GM21360 (cell line): Measurements from ENCODE around the gene RSAD1.
A peak's percentile ranks its signal among the peaks of the same experiment; 100 is the strongest.

Experiments
- ATAC-seq: cut with Tn5 transposase; IDR thresholded peaks from one replicate; pipeline ENCODE4 v1.9.1; 2021; ENCODE audit warnings: mild to moderate bottlenecking, moderate library complexity; ENCODE audit not compliant: unreplicated experiment

The RSAD1 gene

DNA sequence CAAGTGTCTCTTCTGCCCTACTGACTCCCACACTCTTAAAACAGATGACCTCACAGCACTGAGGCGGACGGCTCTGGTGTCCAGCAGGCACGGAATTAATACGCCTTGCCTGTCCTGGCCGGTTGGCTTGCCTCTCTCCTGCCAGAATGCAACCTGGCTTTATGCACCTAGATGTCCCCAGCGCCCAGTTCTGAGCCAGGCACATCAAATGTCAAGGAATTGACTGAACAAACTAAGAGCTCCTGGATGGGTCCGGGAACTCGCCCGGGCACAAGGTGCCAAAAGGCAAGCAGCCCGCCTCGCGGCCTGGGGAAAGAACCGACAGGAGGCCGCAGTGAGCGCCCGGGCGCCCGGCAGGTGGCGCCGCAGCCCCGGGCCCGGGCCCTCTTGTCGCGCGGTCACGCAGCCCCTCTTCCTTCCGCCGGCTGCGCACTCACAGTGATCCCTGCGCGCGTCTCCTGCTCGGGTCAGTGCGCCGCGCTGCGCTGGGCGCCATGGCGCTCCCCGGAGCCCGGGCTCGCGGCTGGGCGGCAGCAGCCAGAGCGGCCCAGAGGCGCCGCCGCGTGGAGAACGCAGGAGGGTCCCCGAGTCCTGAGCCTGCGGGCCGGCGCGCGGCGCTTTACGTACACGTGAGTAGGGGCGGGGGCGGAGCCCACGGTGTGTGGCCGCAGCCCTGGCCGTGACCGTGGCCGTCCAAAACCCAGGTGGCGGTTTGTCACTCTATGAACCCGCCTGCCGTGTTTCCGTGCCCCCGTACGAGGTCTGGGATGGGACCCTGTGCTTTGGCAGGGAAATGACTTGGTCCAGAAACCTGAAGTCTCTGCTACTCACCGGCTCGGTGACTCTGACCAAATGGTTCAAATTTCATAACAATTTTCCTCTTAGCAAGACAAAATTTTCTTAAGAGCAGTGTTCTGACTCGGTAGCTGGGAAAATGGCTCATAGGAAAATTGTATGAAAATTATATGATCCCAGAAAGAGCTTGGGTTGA lies at the start of gene RSAD1:
Gene RSAD1 (plus strand): TSS at position 470 of the 991 bp plus-strand sequence. CDS start 25 bp downstream, at position 495.
- peak; percentile 74 for ATAC-seq

DNA sequence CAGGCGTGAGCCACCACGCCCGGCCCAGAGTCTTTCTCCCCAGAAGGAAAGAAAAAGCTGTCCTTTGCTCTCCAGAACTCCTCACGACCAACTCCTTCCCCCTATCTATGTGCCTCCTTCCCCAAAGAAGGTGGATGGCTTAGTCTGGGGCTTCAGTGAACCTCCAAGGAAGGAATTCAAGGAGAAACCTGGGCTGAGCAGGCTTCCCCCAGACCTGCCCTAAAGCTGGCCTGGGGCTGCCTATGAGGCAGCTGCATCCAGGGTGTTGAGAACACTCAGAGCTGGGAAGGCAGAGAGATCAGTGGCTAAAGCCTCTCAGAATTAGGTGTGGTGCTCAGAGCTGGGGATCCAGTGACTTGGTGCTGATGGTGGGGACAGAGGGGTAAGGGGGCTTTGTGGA lies 48.9 kb upstream of the RSAD1 start:
- ATAC-seq = no peak

DNA sequence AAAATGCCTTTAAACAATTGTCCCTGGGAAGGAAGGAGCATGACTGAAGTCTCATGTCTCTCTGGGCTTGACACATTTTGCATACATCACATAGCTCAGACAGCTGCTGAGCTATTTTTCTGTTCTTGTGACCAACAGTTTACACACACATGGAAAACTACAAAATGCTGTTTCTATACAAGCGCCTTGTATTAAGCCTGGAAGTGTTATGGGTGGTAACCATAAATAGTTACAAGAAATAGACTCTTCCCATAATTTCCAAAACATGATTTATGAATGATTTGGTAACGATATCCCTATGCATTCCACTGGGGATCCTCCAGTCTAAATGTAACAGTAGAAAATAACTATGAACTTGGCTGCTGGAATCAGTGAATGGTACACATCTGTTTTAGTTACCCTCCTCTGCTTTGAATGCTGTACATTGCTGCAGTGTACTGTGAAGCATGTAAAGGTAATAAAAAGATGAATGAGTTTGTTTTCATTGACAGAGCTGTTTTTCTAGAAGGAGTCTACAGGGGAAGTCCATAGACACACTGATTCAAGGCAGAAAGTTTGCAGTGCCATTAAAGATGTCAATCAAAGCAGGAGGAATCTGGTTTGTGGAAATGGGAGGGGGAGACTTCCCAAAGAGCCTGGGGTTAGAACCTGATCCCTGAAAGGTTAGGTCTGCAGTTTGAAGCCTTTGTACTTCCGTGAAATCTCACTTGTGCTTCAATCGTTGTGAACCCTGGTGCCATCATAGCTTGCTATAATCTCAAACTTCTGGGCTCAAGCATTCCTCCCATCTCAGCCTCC lies 47.6 kb upstream of the RSAD1 start:
- no peak for ATAC-seq

DNA sequence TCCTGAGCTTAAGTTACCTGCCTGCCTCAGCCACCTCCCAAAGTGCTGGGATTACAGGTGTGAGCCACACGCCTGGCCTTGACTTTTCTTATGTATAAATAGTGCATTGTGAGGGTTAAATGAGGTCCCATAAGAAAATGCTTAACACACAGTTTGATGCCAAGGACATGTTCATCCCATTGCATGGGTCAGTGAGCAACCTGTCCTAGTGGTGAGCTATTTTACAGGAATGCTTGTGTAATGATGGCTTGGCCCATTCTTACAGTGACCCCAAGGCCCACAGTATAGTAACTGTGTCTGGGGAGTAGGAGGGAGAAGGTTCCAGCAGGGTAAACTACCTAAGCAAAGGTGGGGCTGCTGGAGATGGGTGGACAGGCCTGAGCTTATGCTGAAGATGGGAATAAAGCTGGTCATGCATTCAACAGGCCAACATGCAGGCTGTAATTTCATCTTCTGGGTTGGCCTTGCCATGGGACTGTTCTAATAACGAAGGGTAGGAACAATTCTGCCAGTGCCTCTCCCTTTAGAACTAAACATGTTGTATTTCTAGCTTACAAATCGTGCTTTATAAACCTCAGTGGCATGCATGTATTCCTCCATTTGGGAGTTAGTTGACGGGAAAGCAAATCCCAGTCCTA lies 46.4 kb upstream of the RSAD1 start:
- ATAC-seq = no peak

DNA sequence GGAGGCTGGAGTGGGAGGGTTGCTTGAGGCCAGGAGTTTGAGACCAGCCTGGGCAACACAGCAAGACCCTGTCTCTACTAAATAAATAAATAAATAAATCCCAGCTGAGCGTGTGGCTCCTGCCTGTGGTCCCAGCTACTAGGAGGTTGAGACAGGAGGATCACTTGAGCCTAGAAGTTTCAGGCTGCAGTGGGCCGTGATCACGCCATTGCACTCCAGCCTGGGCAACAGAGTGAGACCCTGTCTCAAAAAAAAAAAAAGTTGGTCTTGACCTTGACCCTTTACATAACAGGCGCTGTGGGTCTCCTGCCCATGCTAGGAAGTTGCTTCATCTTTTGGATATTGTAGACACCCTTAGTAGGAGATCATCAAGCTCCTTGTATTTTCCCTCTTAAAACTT lies 41.3 kb upstream of the RSAD1 start:
- no peak for ATAC-seq

DNA sequence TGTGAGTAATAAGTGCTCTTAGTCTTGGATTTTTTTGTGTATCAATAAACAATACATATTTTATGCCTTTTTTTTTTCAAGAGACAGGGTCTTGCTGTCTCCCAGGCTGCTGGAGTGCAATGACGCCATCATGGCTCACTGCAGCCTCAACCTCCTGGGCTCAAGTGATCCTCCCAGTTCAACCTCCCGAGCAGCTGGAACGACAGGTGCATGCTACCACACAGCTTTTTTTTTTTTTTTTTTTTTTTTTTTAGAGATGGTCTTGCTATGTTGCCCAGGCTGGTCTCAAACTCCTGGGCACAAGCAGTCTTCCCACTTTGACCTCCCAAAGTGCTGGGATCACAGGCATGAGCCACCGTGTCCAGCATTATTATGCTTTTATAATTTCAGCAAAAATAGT lies 39.7 kb upstream of the RSAD1 start:
- no peak for ATAC-seq

DNA sequence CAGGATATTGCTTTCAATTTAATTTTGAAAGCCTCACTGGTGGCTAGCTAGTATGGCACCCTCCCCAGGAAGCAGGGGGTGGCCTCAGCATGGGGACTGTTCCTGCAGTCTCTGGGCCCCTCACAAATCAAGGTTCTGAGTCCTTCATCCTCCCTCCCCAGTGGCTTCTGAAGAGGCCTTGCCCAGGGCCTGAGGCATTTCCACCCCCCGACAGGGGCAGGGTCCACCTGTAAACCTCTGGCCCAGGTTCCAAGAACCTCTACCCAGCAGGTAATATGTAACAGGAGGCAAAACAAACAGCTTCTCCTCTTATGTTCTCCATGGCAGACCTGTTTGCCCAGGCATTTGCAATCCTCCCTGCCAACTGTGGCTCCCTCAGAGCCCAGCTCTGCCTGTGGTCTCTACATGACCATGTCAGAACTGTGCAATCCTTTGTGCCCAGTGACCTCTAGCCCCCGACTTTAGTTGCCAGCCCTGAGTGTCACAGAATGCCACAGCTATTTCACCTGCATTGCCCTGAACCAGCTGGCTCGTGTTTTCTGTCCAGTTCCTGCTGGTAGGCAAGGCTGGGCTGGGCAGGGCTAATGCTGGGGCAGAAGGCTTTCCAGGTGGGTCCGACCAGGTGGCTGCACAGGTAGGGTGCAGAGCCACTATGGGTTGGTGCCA lies 38.4 kb upstream of the RSAD1 start:
- ATAC-seq = no peak

DNA sequence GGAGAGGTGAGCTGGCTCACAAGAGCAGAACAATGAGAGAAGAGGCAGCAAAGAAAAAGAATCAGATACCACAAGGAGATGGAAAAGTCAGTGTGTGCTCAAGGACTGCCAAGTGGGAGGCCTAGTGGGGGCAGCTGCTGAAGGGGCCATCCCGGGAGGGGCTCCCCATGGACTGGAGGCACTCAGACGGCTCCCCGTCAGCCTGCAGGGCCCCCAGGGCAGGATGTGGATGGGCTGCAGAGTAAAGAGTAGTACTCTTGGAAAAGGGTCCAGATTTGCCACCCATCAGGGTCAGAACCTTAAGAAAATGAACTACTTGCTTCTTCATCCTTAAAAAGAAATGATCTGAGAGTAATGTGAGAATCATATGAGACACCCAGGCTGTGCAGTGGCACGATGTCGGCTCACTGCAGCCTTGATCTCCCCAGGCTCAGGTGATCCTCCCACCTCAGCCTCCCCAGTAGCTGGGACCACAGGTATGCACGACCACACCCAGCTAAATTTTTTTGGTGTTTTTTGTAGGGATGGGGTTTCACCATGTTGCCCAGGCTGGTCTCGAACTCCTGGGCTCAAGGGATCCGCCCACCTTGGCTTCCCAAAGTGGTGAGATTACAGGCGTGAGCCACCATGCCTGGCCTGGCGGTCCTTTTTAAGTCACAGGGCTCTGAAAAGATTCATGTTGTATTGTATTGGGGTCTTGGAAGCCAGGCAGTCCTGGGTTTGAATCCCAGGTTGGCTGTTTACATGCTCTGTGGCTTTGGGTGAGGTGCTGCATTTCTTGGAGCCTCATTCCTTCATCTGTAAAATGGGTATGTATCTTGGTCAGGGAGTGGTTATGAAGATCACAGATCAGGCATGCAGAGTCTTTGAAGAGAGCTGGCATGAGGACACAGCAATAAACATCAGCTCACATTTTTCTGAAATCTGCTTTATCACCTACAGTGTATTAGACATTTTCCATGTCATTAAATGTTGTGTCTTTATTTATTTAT lies 37.5 kb upstream of the RSAD1 start:
- ATAC-seq = no peak

DNA sequence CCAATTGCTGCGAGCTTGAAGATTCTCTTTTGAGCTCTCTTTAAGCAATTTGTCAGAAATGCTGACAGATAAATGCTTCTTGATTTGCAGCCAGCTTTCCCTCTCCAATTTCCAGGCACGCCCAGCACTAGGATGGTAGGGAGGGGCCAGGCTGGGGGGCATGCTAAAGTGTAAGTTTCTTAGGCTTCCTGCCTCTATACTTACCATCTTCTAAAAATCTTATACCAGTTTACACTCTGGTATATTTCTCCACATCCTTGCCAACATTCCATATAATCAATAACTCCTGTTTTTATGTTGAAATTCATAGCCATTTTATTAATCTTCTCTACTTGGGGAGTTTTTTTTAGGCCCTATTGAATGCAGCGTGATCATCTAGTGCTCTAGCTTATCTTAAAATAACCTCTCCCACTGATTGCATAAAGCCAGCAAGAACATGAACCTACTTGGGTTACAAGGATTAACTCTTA lies 35.1 kb upstream of the RSAD1 start:
- no peak for ATAC-seq

DNA sequence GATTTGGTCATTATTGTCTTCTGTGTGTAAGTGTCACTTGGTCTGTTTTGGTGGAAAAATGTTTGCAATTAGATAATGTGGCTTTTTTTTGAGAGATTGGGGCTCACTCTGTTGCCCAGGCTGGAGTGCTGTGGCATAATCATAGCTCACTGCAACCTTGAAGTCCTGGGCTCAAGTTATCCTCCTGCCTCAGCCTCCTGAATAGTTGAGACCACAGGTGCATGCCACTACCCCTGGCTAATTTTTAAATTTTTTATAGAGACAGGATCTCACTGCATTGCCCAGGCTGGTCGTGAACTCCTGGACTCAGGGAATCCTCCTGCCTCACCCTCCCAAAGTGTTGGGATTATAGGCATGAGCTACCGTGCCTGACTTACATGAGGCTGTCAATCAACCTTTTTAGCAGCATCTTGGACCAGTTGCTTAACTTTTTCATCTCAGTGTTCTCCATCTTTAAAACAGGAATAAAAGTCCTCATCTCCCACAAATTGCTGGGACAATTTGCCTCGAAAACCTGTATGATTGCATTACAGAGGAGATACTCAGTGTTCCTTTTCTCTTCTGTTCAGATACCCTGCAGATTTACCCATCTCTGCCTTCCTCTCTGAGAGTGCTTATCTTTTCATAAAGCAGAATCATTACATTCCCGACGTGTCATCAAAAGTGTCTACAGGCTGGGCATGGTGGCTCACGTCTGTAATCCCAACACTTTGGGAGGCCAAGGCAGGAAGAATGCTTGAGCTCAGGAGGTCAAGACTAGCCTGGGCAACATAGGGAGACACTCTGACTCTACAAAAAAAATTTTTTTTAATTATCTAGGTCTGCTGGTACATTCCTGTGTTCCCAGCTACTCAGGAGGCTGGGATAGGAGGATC lies 33.6 kb upstream of the RSAD1 start:
- ATAC-seq = no peak

DNA sequence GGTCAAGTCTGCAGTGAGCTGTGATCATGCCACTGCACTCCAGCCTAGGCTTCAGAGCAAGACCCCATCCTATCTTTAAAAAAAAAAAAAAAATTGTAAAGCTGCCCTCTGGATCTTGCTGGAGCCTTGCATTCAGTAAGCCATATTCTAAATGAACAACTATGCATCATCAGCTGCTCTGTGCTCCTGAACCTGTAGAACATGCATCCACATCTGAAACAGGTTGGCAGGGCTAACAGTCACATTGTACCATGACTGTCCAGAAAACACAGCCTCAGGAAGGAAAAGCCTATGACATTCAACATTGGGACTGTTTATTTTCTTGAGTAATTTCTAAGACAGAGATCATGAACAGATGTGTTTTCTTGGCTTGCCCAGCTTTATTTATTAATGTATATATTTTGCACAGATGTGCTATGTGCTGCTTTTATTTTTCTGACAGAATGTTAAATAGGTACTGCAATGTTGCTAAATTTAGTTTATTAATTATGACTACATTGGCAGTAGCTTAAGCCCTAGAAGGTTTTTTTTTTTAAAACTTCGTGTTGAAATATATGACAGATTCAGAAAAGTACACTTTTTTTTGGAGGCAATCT lies 32.8 kb upstream of the RSAD1 start:
- no peak for ATAC-seq

DNA sequence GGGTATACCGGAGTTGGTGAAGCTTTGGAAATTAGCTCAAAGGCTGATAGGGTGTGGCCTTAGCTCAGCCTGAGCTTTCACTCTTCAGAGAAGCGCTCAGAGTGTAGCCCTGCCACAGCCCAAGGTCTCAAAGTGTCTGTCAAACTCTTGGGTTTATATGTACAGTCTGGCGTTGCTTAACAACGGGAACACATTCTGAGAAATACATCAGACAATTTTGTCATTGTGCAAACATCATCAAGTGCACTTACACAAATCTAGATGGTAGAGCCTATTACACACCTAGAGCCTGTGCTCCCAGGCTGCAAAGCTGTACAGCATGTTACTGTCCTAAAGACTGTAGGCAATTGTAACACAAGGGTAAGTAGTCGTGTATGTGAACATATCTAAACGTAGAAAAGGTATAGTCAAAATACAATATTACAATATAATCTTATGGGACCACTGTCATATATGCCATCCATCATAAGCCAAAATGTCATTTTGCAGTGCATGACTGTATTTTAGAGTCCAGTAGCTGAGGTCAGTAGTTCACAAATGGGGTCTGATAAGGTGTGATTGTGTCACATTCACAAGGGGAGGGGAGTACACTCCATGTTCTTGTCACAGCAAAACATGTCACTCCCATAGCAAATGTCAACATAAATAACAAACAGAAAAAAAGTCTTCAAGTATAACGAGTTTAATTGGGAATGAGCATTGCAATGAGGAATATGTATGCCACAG lies 30.6 kb upstream of the RSAD1 start:
- no peak for ATAC-seq

DNA sequence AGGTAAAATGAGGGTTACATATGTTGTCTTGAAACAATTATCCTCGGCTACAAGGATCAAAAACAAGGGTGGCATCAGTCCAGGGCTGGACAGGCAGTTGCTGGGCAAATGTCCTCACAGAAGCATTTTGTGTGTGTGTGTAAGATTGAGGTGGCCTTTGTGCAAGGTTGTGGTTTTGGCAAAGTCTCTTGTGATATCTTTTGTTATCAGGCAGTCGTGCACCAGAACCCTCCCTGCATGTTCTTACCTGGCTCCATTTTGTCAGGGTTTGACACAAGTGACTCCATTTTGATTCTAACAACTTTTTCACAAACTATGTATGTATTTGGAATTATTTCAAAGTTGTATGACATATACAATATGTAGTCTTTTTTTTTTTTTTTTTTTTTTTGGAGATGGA lies 30.0 kb upstream of the RSAD1 start:
- ATAC-seq = no peak

DNA sequence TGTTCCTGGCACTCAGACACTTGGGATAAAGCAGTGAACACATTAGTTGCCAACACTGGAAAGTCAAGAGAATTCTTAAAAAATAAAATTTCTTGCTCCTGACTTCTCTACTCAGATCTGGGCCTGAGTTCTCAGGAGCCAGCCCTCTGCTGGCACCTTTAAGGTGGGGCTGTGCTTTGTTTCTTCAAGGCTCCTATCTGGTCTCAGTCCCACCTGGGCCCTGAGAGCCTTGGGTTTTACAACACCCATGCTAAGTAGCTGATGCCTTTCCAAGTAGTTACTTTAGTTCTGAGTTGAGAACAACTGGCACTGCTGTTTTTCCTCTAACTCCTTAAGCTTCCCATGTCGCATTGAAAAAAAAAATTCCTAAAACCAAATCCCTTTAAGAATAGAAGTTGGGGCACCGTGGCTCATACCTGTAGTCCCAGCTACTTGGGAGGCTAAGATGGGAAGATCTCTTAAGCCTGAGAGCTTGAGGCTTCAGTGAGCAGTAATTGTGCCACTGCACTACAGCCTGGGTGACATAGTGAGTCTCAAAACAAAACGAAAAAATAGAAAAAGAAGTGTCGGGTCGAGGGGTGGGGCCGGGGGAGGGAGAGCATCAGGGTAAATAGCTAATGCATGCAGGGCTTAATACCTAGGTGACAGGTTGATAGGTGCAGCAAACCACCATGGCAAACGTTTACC lies 26.6 kb upstream of the RSAD1 start:
- no peak for ATAC-seq

DNA sequence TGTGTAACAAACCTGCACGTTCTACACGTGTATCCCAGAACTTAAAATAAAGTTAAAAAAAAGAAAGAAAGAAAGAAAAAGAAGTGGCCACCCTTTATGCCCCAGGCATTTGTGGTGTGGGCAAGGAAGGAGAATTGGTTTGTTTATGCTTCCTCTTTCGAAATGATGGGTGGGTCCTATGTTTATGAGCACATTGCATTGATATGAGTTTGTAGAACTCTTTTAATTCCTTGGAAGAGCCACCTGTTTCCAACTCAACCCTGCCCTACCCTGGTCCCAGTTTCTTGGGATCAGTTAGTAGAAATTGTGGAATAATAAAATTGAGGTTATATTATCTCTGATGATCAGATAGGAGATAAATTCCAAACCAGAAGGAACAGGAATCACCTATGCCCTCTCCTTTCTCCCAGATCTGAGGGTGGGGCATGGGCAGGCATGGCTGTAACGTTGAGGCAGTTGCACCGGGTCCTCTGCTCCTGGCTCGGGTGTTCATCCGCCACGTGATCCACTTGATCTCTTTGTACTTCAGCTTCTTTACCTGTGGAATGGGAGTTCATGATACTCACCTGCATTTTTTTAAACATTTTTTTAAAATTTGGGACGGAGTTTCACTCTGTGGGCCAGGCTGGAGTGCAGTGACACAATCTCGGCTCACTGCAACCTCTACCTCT lies 25.9 kb upstream of the RSAD1 start:
- ATAC-seq = no peak

DNA sequence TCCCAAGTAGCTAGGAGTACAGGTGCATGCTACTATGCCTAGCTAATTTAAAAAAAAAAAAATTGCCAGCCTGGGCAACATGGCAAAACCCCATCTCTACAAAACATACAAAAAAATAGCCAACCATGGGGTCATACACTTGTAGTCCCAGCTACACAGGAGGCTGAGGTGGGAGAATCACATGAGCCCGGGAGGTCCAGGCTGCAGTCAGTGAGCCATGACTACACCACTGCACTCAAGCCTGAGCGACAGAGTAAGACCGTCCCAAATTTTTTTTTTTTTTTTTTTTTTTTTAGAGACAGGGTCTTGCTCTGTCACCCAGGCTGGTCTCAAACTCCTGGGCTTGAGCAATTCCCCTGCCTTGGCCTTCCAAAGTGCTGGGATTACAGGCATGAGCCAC lies 24.8 kb upstream of the RSAD1 start:
- no peak for ATAC-seq
